DMS153 (cell line): ENCODE measurements around the gene AKT1.

Experiments used
- DNase-seq: peaks from one replicate; lab custom pipeline; 2025; lab: John Stamatoyannopoulos, UW

AKT1 gene

GRCh38 chr14:104786091-104786586 is 9.4 kb downstream of the AKT1 start:
- DNase-seq = no peak

- no peak for DNase-seq
Observed at GRCh38 chr14:104785708-104786080, 9.9 kb downstream of the AKT1 start.

GRCh38 chr14:104784846-104785707 is 10.5 kb downstream of the AKT1 start:
- DNase-seq = no peak

- DNase-seq = no peak
Observed at GRCh38 chr14:104784218-104784568, 11.4 kb downstream of the AKT1 start.

- no peak for DNase-seq
Observed at GRCh38 chr14:104783484-104784217, 11.9 kb downstream of the AKT1 start.

GRCh38 chr14:104782808-104783139 is 12.8 kb downstream of the AKT1 start:
- DNase-seq = no peak

- DNase-seq = no peak
Observed at GRCh38 chr14:104782086-104782807, 13.3 kb downstream of the AKT1 start.

GRCh38 chr14:104781271-104782077 is 14.1 kb downstream of the AKT1 start:
- no peak for DNase-seq

- no peak for DNase-seq
Observed at GRCh38 chr14:104780513-104781030, 15.0 kb downstream of the AKT1 start.

- DNase-seq = no peak
Observed at GRCh38 chr14:104779776-104780512, 15.6 kb downstream of the AKT1 start.

GRCh38 chr14:104778694-104779331 is 16.7 kb downstream of the AKT1 start:
- no peak for DNase-seq

- DNase-seq = no peak
Observed at GRCh38 chr14:104777808-104778249, 17.7 kb downstream of the AKT1 start.

- DNase-seq = no peak
Observed at GRCh38 chr14:104776961-104777807, 18.4 kb downstream of the AKT1 start.

- no peak for DNase-seq
Observed at GRCh38 chr14:104776481-104776880, 19.1 kb downstream of the AKT1 start.

- no peak for DNase-seq
Observed at GRCh38 chr14:104775073-104775489, 20.5 kb downstream of the AKT1 start.

GRCh38 chr14:104774453-104775072 is 21.0 kb downstream of the AKT1 start:
- no peak for DNase-seq

GRCh38 chr14:104773505-104774452 is 21.8 kb downstream of the AKT1 start:
- DNase-seq = no peak
